A204.1 (cell line): Measurements from ENCODE around the gene TRDN.
"Not testable (repeated sequence)": the region's sequence is repeated elsewhere in the genome, so short reads cannot be mapped to it uniquely, and the experiment has no call there.

Experiments
- FAIRE-seq: peaks from 2 replicates; lab custom pipeline; 2012; peaks lifted over from hg19 to GRCh38; lab: Jason Lieb, UNC

Gene TRDN

GRCh38 chr6:123503619-123504018 is 133.1 kb downstream of the TRDN start:
- no peak for FAIRE-seq

DNA sequence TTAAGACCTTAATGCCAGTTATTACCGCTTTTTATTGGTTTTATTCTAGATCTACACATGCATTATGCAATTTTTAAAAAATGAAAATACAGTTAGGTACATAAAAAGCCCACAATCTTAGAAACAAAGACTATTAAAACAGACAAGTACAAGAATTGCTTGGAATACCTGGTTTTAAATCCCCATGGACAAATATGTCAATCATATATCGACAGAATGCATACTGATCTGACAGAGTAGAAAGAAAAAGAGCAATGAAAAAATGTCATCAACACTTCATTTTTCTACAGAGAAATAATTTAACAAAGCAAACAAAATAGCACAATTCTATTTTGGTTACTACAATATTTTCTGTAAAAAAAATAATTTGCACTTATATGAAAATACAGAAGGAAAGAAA is 139.7 kb downstream of the TRDN start:
- no peak for FAIRE-seq

DNA sequence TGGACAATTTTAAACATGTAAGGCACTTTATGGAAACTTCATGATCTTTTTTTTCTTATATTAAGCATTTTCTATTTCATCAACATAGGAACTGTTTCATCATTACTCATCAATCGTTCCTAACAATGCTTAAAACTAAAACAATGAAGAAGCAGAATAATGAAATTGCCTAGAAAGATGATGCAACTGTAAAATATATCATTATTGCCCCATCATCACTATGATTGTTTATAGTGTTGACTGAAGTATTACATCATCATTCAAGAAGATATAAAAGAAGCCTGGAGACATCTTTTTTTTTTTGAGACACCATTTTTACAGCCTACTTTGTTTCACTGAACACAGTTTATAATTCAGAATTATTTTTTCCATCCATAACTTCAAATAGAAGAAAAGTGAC is 147.2 kb downstream of the TRDN start:
- no peak for FAIRE-seq

GRCh38 chr6:123480986-123481385 is 155.8 kb downstream of the TRDN start:
- FAIRE-seq = no peak

DNA sequence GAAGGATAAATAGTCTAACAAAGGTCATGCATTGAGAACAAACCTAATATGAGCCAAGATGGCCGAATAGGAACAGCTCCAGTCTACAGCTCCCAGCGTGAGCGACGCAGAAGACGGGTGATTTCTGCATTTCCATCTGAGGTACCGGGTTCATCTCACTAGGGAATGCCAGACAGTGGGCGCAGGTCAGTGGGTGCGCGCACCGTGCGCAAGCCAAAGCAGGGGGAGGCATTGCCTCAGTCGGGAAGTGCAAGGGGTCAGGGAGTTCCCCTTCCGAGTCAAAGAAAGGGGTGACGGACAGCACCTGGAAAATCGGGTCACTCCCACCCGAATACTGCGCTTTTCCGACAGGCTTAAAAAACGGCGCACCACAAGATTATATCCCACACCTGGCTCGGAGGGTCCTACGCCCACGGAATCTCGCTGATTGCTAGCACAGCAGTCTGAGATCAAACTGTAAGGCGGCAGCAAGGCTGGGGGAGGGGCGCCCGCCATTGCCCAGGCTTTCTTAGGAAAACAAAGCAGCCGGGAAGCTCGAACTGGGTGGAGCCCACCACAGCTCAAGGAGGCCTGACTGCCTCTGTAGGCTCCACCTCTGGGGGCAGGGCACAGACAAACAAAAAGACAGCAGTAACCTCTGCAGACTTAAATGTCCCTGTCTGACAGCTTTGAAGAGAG is 164.6 kb downstream of the TRDN start:
- FAIRE-seq = not testable (repeated sequence)

DNA sequence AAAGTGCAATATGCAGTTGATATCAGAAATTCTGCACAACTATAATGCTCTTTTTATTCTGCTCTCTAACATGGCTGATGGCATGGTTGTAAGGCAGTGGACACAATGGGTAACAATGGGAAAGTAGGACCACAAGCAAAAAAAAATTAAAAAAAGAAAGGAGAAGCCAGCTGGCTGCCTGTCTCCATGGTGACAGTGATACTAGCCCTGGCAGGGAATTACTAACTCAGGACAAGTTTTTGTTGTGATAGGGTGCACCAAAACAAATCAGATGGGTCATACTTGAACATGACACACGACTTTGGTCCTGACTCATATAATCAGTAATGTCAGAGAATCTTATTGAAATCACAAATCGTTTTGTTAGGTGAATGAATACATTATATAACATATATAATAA is 169.4 kb downstream of the TRDN start:
- no peak for FAIRE-seq

DNA sequence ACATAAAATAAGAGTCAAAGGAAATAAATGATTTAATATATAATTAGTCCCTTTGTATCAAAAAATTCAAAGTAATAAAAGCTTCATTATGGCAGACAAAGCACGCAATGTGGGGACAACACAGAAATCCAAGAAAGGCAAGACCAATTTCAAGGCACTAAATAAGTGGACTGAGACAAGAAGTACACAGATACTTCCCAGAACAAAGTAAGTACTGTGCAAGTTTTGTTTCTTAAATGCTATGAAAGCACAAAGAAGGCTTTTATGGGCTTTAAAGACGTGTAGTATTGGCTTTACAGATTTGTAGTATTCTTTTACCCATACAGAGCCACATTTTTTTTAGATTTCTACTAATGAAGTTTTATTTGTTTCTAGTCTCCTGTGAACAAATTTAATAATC is 174.6 kb downstream of the TRDN start:
- FAIRE-seq = no peak

DNA sequence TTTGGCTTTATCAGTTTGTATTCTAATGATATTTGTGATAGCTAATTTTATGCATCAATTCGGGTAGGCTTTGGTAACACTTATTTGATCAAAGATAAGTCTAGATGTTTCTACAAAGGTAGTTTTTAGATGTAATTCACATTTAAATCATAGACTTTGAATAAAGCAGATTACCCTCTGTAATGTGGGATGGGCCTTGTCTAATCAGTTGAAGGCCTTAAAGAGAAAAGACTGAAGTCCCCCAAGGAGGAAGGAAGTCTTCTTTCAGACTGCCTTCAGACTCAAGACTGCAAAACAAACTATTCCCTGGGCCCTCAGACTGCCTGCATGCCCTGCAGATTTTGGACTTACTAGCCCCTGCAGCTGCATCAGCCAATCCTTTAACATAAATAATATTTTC is 178.5 kb downstream of the TRDN start:
- no peak for FAIRE-seq

DNA sequence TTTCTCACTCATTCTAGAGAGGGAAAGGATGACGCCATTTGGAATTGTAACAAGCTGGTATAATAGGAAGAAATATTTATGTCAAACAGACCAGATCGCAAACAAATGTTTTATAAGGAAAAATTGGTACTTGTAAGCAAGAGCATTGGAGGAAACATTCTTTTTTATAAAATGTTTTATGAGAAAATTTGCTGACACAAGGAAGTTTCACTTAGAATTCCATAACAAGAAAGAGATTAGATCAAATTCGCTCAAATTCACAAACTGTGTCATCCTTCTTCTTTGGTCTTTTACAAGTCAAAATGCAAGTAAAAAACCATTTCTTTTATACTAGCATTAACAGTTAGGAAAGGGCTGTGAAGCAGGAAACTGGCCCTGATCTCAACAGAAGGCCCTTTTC is 179.9 kb downstream of the TRDN start:
- no peak for FAIRE-seq

- no peak for FAIRE-seq
These were observed 182.3 kb downstream of the TRDN start for GRCh38 chr6:123454448-123454847.

GRCh38 chr6:123453071-123453470 is 183.7 kb downstream of the TRDN start:
- FAIRE-seq = not testable (repeated sequence)

DNA sequence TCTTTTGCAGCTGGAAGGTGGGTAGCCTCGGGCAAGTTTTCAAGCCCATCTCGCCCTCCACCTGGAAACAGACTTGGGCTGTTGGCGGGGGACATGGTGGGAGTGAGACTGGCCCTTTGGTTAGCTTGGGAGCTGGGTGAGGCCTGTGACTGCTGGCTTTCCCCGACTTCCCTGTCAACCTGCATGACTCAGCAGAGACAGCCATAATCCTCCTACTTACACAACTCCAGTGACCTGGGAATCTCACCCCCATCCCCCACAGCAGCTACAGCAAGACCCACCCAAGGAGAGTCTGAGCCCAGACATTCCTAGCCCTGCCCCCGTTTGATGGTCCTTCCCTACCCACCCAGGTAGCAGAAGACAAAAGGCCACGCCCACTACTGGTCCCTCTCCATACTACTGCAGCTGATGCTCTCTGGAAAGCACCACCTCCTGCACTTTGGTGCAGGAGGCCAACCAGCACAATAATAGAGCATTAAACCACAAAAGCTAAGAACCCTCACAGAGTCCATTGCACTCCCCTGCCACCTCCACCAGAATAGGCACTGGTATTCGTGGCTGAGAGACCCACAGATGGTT is 188.4 kb downstream of the TRDN start:
- FAIRE-seq = no peak

DNA sequence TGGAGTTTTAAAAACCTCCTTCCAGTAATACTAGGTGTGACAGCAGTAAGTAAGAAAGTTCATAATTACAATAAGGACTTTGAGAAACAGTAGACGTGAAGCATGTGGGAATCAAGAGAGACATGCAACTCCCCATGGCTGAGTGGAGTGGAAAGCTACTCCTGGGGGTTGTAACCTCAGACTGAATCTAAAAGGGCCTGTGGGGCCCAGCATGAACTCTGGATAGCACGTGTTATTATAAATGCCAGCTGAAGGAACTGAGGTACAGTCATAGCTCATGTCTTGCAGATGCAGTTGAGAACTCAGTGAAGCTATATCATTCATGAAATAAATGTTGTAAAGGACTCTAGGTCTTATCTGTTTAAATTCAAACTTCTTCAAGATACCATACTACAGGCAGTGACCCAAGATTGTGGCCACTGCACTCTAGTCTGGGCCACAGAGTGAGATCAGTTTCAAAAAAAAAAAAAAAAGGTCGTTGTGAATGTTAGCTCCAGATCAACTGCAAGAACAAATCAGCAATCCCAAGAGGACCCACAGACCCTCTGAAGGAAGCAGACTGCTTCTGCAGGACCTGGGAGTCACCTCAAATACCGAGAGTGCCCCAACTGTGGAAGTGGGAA is 189.3 kb downstream of the TRDN start:
- FAIRE-seq = no peak

- no peak for FAIRE-seq
These were observed 197.4 kb downstream of the TRDN start for GRCh38 chr6:123439371-123439770.

GRCh38 chr6:123434186-123434585 is 202.6 kb downstream of the TRDN start:
- no peak for FAIRE-seq

DNA sequence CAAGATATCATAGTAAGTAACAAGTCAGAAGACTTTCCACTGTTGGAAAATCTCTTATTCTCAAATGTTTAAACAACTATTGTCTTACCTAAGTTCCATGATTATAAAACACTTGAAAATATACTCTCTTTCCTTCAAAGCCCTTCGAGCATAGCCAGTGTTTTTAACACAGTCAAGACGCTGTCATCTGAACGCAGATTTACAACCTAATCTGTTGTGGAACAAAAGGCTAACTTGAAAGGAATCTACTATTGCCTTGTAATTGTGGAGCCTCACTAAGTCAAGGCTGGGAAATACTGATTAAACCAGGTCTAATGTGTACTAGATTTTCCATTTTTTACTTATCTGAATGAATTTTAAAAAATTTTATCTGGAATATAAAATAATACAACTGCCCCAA is 205.8 kb downstream of the TRDN start:
- no peak for FAIRE-seq

DNA sequence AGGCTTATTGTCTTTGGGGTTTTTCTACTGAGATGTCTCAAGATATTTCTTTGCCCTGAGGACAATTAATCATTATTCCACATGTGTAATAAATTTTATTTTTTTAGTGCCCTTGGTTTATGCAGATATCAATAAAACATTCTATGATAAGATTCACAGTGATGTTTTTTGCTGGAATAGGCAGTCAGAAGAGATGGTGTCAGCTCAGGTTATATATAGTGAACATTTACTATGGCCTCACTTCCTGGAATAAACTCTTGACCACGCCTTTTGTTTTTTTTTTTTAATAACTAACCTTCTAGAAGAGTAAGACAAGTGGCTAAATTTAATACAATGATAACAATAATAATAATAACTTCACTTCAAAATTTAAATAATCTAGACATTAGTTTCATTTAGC is 209.7 kb downstream of the TRDN start:
- no peak for FAIRE-seq

DNA sequence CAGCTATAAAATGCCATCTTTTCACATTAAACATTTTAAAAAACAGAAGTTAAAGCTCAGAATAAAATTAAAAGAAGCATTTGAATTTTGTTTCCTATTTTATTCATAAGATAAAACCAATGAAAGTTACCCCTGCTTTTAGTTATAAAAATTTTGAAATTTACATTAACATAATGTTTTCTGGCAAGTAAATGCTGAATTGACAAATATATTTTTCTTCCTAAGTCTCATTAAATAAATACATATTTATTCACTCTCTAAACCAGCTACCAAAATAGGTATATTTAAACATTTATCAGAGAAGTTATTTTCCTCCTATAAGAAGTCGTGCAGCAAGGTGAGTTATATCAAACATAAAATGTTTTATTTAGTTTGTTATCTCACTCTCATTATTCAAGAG is 213.6 kb downstream of the TRDN start:
- FAIRE-seq = peak; percentile 30

GRCh38 chr6:123420512-123420911 is 216.2 kb downstream of the TRDN start:
- no peak for FAIRE-seq

- no peak for FAIRE-seq
These were observed 218.7 kb downstream of the TRDN start for GRCh38 chr6:123418071-123418470.

GRCh38 chr6:123417535-123417934 is 219.2 kb downstream of the TRDN start:
- no peak for FAIRE-seq

DNA sequence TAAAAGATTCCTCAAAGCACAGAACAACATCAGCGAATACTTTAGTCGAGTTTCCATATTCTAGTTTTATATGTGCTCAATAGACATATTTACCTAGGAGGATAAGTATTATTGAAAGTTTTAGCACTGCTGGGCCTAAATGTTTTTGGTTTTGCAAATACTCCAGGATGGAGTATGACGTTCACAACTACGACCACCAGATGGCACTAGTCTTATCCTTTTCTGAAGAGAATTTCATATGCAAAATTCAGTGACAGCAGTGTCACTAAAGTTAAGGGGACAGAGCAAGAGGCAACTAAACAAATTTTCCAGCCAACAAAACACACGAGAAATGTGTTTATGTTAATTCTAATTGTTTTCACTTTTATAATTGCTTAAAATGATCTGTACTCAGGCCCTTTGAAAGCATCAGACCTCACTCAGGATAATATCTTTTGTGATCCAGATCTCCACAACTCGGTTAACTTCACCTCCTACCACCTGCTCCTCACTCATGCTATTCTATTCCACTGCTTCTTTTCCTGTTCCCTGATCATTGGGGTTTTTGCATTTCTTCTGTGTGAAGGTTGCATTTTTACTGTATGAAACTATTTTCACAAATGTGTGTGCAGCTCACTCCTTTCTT is 220.8 kb downstream of the TRDN start:
- FAIRE-seq = peak; percentile 70

DNA sequence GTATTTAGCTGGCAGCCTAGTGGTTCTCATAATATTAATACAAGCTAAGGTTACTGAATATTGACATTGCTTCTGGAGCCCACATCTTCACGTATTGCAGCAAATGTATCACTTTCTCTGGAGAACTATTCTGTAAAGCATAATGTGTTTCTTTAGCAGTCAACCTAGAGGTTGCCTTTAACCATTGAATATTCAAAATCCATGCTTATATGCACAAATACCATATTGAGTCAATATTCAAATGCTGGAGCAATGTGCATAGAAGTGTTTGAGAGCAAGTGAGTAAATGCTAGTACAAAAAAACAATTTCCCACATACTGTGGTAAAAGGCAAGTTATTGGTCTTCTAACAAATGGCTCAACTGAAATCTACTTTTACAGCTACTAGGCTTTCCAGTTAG is 231.8 kb downstream of the TRDN start:
- no peak for FAIRE-seq

DNA sequence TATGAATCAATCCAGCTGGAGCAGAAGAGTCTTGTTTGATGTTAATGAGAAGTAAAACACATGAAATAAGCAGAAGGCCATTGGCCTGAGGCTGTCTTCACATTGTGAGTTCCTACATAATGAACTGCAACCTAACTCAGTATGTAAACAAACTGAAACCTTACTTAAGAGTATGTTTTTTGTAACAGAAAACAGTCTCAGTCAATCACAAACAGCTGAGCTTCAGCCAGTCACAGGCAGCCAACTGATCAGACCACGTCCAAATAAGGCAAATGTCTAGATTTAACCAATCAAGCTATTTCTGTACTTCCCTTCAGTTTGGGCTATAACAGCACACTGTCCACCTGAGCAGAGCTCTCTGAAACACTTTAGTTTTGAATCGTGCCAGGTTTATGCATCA is 234.7 kb downstream of the TRDN start:
- FAIRE-seq = no peak
